Measurements from ENCODE around the gene TTC39A.

TTC39A gene

DNA sequence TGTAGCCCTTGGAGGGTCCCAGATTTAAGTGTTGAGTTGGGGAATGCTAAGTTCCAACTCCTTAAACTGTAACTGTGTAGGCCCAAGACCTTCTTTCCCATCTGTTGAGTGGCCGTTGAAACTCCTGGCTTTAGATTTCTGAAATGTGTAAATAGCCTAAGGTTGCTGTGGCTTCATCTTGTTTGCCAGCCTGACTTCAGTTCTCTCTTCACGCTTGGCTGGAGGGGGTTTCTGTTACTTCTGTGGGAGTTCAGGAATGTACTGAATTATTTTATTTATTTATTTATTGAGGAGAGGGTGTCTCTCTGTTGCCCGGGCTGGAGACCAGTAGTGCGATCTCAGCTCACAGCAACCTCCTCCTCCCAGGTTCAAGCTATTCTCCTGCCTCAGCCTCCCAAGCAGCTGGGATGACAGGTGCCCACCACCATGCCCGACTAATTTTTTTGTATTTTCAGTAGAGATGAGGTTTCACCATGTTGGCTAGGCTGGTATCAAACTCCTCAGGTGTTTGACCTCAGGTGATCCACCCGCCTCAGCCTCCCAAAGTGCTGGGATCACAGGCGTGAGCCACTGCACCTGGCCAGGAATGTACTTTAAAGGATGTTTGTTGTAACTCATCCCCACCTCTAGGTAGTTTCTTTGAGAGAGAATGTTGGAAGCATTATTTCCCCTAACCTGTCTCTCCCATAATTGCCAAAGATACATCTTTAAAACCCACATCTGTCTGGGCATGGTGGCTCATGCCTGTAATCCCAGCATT is 5.9 kb downstream of the TTC39A start:
- DNase-seq (ENCODE audit: low read depth), result no peak
- TF ChIP-seq MYC (IDR thresholded peaks at IDR 0.05; ENCODE audit: low read depth, low read length) (no peak), POLR2A (IDR thresholded peaks at IDR 0.05; ENCODE audit: extremely low read depth, insufficient read length) (no peak)
- TF ChIP-seq, protein P1, sequence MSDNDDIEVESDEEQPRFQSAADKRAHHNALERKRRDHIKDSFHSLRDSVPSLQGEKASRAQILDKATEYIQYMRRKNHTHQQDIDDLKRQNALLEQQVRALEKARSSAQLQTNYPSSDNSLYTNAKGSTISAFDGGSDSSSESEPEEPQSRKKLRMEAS (IDR thresholded peaks at IDR 0.05; ENCODE audit: low read depth, low read length), result no peak
- TF ChIP-seq, protein P2, sequence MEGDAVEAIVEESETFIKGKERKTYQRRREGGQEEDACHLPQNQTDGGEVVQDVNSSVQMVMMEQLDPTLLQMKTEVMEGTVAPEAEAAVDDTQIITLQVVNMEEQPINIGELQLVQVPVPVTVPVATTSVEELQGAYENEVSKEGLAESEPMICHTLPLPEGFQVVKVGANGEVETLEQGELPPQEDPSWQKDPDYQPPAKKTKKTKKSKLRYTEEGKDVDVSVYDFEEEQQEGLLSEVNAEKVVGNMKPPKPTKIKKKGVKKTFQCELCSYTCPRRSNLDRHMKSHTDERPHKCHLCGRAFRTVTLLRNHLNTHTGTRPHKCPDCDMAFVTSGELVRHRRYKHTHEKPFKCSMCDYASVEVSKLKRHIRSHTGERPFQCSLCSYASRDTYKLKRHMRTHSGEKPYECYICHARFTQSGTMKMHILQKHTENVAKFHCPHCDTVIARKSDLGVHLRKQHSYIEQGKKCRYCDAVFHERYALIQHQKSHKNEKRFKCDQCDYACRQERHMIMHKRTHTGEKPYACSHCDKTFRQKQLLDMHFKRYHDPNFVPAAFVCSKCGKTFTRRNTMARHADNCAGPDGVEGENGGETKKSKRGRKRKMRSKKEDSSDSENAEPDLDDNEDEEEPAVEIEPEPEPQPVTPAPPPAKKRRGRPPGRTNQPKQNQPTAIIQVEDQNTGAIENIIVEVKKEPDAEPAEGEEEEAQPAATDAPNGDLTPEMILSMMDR (IDR thresholded peaks at IDR 0.05; ENCODE audit: low read depth, low read length), result no peak
- no peak overlapping the region for H3K4me3 ChIP-seq (ENCODE audit: low read depth, low read length)

DNA sequence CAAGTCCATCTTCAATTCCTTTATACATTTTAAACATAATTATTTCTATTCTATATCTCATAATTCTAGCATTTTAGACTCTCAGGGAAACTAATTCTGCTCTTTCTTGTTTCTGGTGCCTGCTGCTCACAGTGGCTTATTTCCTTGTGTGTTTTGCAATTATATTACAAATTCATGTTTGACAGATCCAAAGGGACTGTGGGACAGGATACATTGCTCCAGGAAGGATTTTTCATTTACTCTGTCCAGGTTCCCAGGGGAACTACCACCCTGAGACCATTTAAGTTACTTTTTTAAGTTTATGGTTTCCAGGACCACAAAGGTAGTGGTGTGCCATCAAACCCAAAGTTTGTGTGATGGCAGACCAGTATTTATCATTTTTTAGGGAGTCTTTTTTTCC is 6.6 kb downstream of the TTC39A start:
- no peak for DNase-seq (ENCODE audit: low read depth)
- no peak overlapping the region for H3K4me3 ChIP-seq (ENCODE audit: low read depth, low read length)
- TF ChIP-seq POLR2A (IDR thresholded peaks at IDR 0.05; ENCODE audit: extremely low read depth, insufficient read length) (no peak), MYC (IDR thresholded peaks at IDR 0.05; ENCODE audit: low read depth, low read length) (no peak)
- TF ChIP-seq, protein P2 (IDR thresholded peaks at IDR 0.05; ENCODE audit: low read depth, low read length), result no peak
- TF ChIP-seq, protein P1 (IDR thresholded peaks at IDR 0.05; ENCODE audit: low read depth, low read length), result no peak

DNA sequence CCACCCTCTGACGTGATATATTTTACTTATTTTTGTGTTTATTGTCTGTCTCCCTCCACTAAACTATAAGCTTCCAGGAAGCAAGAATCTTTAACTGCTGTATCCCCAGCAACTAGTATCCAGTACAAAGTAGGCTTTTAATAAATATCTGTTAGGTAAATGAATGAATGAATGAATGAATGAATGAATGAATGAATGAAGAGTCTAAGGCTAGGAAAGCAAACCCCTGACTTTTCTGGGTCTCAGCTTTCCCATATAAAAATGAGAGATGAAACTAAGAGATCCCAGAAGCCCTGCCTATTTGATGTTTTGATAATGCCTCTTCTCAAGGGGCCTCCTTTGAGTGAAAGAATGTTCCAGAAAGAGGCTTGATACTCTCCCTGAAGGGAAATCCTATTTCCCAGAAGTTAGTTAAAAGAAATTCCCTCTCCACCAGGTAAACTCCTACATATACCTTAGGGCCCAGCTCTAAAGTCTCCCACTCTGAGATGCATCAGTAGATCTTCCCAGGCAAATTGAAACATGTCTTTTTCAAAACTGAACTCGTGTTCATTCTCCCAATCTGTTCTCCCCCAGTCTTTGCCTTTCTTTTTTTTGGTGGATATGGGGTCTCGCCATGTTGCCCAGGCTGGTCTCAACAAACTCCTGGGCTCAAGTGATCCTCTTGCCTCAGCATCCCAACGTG is 7.8 kb downstream of the TTC39A start:
- TF ChIP-seq, protein P2 (IDR thresholded peaks at IDR 0.05; ENCODE audit: low read depth, low read length), result no peak
- TF ChIP-seq, protein P1 (IDR thresholded peaks at IDR 0.05; ENCODE audit: low read depth, low read length), result no peak
- TF ChIP-seq MYC (IDR thresholded peaks at IDR 0.05; ENCODE audit: low read depth, low read length), result no peak
- TF ChIP-seq POLR2A (IDR thresholded peaks at IDR 0.05; ENCODE audit: extremely low read depth, insufficient read length), result no peak
- no peak overlapping the region for H3K4me3 ChIP-seq (ENCODE audit: low read depth, low read length)
- DNase-seq (ENCODE audit: low read depth), result no peak

DNA sequence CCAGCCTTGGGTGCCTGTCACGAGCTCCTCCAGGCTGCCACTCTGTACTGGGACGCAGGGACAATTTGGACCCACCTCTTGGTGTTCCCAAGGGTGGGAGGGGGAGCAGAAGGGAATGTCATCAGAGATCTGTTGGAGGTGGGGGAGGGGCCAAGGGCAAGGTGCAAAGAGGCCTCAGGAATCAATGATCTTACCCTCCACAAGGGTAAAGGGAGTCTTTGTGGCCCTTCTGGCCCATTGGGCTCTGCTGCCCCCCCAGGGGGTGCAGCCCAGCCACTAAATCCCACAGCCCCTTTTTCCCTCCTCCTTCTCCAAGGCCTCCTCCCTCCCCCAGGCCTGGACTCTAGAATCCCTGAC is 8.5 kb downstream of the TTC39A start:
- no peak for DNase-seq (ENCODE audit: low read depth)
- TF ChIP-seq, protein P1 (IDR thresholded peaks at IDR 0.05; ENCODE audit: low read depth, low read length), result no peak
- TF ChIP-seq POLR2A (IDR thresholded peaks at IDR 0.05; ENCODE audit: extremely low read depth, insufficient read length) (no peak), MYC (IDR thresholded peaks at IDR 0.05; ENCODE audit: low read depth, low read length) (no peak)
- TF ChIP-seq, protein P2 (IDR thresholded peaks at IDR 0.05; ENCODE audit: low read depth, low read length), result no peak
- no peak overlapping the region for H3K4me3 ChIP-seq (ENCODE audit: low read depth, low read length)

DNA sequence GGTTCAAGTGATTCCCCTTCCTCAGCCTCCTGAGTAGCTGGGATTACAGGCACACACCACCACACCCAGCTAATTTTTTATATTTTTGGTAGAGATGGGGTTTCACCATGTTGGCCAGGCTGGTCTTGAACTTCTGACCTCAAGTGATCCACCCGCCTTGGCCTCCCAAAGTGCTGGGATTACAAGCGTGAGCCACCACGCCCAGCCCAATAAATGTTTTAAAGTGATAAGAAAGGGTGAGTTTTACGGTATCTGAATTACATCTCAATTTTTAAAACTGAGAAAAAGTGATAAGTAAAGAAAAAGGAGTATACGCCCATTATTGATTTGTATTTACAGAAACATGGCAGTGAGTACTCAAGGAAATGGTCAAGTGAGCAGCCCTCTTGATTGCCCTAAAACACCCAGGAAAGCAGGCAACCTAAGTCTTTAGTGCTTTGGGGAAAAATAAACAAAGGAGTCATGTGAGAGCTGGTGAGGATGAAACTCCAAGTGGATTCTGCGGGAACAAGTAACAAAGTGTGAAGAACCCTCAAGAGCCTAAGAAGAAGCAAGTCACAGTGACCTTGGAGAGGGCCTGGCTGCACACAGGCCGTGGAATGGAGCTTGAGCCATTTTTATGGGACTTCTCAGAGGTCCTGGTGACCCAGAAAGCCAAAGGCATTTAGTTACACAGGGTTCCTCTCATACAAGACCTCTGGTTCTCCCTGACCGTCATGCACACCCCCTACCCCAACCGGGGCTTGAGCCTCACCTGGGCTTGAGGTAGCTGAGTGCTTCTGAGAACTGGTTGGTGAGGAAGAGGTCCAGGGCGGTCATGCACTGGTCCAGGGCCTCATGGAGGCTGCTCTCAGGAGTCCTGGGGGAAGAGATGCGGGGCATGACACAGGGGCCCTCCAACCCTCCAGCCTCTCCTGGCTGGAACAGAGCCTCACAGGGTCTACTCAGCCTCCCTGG is 9.1 kb downstream of the TTC39A start:
- TF ChIP-seq, protein P2 (IDR thresholded peaks at IDR 0.05; ENCODE audit: low read depth, low read length), result no peak
- TF ChIP-seq, protein P1 (IDR thresholded peaks at IDR 0.05; ENCODE audit: low read depth, low read length), result no peak
- TF ChIP-seq MYC (IDR thresholded peaks at IDR 0.05; ENCODE audit: low read depth, low read length), result no peak
- TF ChIP-seq POLR2A (IDR thresholded peaks at IDR 0.05; ENCODE audit: extremely low read depth, insufficient read length), result no peak
- DNase-seq (ENCODE audit: low read depth), result no peak
- H3K4me3 ChIP-seq (ENCODE audit: low read depth, low read length), result no peak overlapping the region

Data from NB4 (cell line).